Stimulated activated CD4-positive, alpha-beta T cell treated with anti-CD3 and anti-CD28 coated beads, Interleukin-4, amount 100 ng/mL, for 48 hours (primary cell): ENCODE data around the gene ZNF497.
A peak's percentile ranks its signal among the peaks of the same experiment; 100 is the strongest.

ENCODE experiments used
- DNase-seq, 2 donors: peaks; one replicate each; pipeline ENCODE4 v3.0.0-alpha.2; 2020; ENCODE audit warnings: low read depth in 2 of 2

The ZNF497 gene

GRCh38 chr19:58367698-58368454 lies 5.3 kb upstream of the ZNF497 start:
- no peak for DNase-seq

GRCh38 chr19:58366585-58367430 lies 4.3 kb upstream of the ZNF497 start:
- DNase-seq = no peak

GRCh38 chr19:58364146-58364545 lies 1.6 kb upstream of the ZNF497 start:
- no peak for DNase-seq

GRCh38 chr19:58361900-58362271 lies 665 bp downstream of the ZNF497 start:
- peak in 1 of 2 donors; percentile 43 for DNase-seq

DNA sequence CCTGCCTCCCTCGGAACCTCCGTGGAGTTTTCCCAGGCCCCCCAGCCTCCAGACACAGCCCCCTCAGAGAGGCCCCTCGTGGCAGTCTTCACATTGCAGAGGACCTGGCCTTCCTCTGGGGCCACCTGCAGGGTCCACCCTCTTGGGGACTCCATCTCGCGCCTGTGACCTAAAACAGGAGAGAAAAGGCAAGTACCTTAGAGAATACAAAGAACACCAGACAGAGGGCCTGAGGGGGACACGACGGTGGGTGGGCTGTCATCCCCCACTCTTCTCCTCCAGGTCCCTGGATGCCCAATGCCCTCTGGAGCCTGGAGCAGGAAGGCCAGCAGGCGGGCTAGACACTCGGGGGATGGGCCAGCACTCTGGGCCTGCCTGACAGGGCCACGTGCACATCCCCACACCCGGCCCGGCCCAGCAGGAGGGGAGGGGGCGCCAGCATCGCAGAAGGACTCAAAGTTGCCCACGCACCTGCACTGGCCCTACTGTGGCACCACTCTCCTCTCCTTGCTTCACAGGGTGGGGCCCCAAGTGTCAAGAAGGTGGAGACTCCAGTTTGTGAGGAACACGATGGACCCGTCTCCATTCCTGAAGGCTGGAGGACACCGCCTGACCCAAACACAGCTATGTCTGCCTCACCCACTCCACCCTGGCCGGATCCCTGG lies 4.9 kb downstream of the ZNF497 start:
- no peak for DNase-seq

GRCh38 chr19:58356766-58357480 lies 5.6 kb downstream of the ZNF497 start:
- DNase-seq = no peak

DNA sequence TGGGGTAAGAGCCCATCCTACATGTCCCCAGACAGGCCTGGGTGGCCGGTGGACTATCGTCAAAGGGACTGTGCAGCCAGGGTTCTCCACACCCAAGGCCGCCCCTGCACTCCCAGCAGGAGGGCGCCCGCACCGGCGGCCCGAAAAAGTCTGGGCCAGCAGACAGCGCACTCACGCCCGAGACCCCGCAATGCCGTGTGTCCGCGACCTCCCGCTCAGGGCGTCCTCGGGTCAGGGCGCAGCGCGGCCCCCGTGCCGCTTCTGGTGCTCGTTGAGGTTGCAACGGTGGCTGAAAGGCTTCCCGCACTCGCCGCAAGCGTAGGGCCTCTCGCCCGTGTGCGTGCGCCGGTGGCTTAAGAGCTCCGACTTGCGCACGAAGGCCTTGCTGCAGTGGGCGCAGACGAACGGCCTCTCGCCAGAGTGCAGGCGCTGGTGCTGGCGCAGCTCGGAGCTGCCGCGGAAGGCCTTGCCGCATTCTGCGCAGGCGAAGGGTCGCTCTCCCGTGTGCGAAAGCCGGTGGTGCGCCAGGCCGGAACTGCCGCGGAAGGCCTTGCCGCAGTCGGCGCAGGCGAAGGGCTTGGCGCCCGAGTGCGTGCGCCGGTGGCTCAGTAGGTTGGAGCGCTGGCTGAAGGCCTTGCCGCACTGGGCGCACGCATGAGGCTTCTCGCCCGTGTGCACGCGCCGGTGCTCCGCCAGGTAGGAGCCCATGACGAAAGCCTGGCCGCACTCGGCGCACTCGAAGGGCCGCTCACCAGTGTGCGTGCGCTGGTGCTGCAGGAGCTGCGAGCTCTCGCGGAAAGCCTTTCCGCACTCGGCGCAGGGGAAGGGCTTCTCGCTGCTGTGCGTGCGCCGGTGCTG lies 6.4 kb downstream of the ZNF497 start:
- no peak for DNase-seq

- no peak for DNase-seq
These were observed 7.2 kb downstream of the ZNF497 start for GRCh38 chr19:58355215-58355796.

DNA sequence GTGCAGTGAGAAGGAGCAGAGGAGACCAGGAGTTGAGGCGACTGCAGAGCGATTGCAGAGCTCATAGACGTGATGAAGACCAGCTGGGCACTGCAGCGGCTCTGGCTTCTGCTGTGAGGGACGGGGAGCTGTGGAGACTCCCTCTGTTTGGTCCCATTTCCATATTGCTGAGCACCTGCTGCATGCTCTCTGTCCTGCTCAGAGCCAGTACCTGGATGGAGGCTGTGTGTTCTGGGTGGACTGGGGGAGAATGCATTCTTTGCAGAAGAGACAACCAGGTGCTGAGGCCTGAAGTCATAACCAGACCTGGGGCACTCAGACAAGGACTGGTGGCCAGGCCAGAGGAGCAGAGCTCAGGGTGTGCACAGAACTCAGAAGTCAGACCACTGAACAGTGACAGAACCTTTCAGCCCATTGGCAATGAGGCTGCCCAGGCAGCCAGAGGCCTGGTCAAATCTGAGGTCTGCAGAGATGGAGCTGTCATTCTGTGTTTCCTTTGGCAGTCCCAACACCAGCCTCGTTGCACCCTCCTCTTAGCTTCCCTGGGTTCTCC lies 8.0 kb downstream of the ZNF497 start:
- DNase-seq = no peak

GRCh38 chr19:58353717-58354477 lies 8.7 kb downstream of the ZNF497 start:
- no peak for DNase-seq

DNA sequence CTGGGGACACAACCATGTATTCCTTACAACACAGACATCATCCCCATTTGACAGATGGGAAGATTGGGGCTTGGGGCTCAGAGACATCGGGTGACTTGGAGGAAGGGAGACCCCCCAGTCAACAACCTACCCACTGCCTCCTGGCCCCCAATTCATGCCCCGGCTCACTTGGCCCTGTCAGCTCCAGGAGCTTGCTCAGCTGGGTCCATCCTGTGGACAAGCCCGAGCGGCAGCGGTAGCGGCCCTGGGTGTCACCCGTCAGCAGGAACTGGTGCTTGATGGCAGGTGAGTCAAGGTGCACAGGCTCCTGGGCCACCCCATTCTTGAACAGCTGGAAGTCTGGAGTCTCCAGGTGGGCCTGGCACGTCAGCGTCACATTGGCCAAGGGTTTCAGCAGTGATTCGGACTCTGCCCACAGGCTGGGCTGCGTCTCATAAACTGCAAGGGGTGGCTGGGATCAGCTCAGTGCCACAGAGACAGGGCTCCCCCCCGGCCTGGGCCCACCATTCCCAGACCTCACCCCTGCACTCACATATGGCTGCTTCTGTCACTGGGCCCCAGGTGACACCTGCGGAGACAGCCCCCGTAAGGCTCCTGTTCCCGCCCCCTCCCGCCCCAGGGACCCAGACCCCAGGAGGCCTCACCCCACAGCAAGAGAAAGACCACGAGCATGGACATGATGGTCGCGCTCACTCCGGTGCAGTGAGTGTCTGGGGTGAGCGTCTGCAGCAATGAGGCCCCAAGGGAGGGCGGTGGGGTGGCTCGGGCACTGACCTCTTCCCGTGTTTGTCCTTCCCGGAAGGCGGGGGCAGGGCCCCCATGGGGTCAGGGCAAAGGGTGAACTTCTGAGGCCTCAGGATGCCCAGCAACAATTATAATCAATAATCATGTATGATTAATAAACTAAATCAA lies 9.5 kb downstream of the ZNF497 start, which contains the start of gene A1BG:
A1BG (minus strand) TSS at position 733 of the 912 bp plus-strand sequence; CDS start at position 678, 55 bp downstream.
- no peak for DNase-seq

DNA sequence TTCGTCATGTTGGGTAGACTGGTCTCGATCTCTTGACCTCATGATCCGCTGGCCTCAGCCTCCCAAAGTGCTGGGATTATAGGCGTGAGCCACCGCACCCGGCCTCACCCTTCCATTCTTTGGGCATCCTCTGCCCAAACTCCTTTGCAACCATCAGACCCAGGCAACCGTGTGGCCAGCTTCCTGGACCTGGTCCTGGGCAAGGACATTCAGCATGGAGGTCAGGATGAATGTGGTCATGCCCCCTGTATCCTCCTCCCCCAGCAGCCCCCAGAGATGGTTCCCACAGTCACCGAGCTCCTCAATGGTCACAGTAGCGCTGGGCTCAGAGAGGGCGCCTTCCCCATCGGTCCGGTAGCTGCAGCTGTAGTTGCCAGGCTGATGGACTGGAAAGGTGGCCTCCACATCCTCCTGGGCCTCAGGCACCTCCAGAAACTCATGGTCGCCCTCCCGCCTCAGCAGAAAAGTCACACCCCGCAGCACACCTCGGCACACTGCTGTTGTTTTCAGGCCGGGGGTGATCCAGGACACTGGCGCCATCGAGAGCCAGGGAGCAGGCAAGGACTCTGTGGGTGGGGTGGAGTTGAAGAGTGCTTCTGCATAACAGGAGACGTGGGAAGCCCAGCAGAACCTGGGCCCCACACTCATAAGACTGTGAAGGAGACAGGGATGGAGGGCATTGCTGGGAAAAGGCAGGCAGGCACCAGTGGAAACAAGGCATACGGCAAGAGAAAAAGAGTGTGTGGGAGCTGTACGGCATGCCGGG lies 10.4 kb downstream of the ZNF497 start:
- no peak for DNase-seq

DNA sequence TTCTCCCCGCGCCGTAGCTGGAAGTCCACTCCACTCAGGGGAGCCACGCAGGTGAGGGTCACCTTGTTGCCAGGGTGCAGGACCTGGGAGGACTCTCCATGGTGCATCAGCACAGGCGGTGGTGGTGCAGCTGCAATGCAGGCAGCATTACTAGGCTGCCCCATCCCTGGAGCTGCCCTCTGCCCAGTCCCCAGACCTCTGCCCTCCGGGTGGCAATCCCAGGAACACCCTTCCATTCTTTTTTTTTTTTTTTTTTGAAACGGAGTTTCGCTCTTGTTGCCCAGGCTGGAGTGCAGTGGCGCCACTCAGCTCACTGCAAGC lies 11.0 kb downstream of the ZNF497 start:
- DNase-seq = no peak

DNA sequence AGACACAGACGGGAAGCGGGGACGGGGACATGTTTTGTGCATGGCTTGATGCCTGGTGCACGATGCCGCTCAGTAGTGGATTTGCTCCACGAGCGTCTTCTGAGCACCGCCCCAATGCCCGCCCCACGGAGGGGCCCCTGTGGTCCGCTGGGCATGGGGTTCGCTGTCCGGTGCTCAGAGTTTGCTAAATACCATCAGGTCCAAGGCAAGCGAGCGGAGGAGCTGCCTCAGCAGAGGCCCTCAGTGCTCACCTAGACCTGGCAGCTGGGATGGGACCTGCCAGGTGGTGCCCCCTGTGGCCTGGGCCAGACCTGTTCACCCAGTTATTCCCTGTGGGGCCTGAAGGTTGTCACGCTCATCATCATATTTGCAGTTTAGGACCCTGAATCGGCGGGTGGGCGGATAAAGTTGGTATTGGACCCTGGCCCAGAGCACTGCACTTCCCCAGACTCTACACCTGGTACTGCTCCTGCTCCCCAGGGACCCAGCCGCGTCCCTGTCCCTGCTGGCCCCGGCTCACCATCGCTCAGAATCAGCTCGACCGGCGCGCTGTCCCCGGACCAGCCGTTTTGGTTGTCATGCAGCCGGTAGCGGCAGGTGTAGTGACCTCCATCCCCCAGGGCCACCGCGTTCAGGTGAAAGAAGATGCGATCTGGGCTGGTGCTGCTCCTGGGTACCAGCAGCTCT lies 11.5 kb downstream of the ZNF497 start:
- no peak for DNase-seq

DNA sequence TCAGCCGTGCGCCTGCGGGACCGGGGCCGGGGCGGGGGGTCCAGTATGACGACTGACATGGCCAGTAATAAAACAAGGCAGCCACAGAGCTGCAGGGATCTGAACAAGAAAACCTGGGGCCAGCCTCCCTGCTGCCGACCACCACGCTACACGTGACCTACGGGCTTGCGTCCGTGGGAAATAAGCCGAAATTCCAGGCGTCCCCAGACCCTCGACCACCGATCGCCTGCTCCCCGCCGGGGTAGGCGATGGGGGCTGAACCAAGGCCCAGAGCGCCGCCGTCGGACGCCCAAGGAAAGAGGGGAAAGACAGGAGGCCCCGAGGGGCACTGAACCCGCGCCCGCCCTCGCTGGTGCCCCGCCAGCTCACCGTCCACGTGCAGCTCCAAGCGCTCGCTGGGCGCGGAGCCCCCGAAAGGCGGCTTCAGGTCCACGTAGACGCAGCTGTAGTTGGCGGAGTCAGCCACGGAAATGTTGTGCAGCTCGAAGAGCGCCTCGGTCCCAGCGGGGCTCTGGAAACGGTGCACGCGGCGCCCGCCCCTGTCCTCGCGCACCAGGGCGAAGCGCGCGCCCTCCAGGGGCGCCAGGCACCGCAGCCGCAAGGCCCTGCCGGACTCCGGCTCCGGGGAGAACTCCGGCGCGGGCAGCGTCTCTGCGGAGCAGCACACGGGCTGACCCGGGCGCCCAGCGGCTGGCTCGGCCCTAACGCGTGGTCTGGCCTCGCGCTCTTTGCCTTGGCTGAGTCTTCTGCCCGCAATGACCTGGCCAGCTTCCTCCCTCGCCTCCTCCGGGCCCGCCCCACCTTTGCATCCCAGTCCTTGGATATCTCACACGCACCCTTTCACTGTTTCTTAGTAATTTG lies 12.3 kb downstream of the ZNF497 start:
- DNase-seq = no peak

GRCh38 chr19:58349590-58349989 lies 13.0 kb downstream of the ZNF497 start:
- no peak for DNase-seq
